ENCODE data around the gene SMTNL2. TPM values are rescaled to one million over a fixed set of nuclear protein-coding genes. Genes with fewer than 3 reads are reported as not detected.

SMTNL2 gene
- total and polyA plus RNA-seq, 2 donors (not counting 1 experiment from before 2014, with no cell fraction given), result 0.17 to 0.99 TPM

DNA sequence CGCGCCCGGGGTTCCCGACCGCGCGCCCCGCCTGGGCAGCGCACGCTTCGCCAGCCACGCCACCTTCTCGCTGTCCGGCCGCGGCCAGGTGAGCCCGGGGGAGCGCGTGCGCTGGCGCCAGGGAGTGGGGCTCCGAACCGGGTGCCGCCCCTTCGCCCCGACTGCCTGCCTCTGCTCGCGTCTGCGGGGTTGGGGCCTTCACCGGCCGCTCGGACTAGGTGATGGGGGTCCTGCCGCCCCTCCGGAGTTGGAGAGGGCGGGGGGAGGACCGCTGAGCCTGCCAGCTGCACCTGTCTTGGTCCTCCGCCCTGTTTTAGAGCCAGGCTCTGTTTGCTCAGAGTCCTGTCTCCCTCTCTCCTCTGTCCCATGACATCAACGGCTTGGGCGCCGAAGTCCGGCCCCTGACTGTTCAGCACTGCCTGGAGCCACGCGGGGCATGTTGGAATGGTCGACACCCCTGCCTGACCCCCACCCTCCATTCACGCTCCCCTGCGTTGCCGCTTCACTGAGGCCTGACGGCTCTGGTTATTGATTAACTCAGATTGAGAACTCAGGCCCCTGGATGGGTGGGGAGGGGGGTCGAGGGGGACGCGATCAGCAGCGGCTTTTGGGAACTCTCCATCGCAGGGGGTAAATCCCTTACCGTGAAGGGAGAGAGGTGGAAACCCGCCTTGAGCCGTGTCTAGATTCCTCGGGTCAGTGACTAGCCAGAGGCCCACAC lies 748 bp downstream of the SMTNL2 start:
- DNase-seq (ENCODE audit: low read depth in 2 of 2), result no peak

DNA sequence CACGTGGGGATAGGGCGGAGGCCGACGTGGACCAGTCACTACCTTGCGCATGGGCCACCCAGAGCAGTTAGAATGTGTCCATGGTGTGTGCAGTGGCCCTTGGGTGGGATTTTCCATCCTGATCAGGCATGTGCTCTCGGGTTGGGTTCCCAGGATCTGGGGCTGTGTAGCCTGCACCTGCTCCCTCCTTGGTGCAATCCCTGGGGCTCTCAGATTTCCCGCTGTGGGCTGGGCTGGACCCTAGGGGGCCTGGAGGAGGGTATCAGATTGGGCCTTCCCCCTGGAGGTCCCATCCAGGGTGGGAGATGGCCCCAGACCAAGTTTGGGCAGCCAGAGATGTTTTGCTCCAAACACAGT lies 1.3 kb downstream of the SMTNL2 start:
- Histone ChIP-seq H3K9me3 (ENCODE audit: control insufficient read depth, insufficient read depth, low read depth, low read length) (no peaks in the 10 kb centered on the region), H3K27ac (ENCODE audit: insufficient read depth, low read length) (no peak overlapping the region), H4K20me1 (ENCODE audit: control insufficient read depth, extremely low read depth, insufficient read depth, low read length) (no peaks in the 10 kb centered on the region), H3K27me3 (ENCODE audit: control insufficient read depth, insufficient read depth, low read length) (peaks cover 28% of the 10 kb centered on the region), H3K4me3 (replicated peaks in 1 of 4; ENCODE audit: control extremely low read depth in 1 of 4, insufficient read depth in 1 of 4, low read depth in 3 of 4, low read length in 4 of 4) (peak overlapping the region in 1 of 4 experiments; percentile 17), H3K4me2 (ENCODE audit: extremely low read depth, insufficient read depth, low read length) (no peak overlapping the region), H3K79me2 (ENCODE audit: control insufficient read depth, insufficient read depth, low read length) (no peaks in the 10 kb centered on the region), H3K9ac (ENCODE audit: insufficient read depth, low read length) (no peak overlapping the region), H3K36me3 (ENCODE audit: control insufficient read depth, insufficient read depth, low read length) (no peaks in the 10 kb centered on the region), H3K4me1 (ENCODE audit: control insufficient read depth, extremely low read depth, insufficient read depth, low read length) (no peaks in the 10 kb centered on the region), H2AFZ (ENCODE audit: low read length) (no peak overlapping the region)
- TF ChIP-seq EZH2 (IDR thresholded peaks at IDR 0.05; ENCODE audit: low read length, missing control alignments), result no peak
- TF ChIP-seq, protein P1, sequence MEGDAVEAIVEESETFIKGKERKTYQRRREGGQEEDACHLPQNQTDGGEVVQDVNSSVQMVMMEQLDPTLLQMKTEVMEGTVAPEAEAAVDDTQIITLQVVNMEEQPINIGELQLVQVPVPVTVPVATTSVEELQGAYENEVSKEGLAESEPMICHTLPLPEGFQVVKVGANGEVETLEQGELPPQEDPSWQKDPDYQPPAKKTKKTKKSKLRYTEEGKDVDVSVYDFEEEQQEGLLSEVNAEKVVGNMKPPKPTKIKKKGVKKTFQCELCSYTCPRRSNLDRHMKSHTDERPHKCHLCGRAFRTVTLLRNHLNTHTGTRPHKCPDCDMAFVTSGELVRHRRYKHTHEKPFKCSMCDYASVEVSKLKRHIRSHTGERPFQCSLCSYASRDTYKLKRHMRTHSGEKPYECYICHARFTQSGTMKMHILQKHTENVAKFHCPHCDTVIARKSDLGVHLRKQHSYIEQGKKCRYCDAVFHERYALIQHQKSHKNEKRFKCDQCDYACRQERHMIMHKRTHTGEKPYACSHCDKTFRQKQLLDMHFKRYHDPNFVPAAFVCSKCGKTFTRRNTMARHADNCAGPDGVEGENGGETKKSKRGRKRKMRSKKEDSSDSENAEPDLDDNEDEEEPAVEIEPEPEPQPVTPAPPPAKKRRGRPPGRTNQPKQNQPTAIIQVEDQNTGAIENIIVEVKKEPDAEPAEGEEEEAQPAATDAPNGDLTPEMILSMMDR (conservative IDR thresholded peaks at IDR 0.05 in 1 of 2, IDR thresholded peaks at IDR 0.05 in 1 of 2; ENCODE audit: low read depth in 1 of 2, low read length in 2 of 2), result no peak
- no peak for DNase-seq (ENCODE audit: low read depth in 2 of 2)

More for the DNA sequence above, 748 bp downstream of the SMTNL2 start:
- Histone ChIP-seq H3K36me3 (ENCODE audit: control insufficient read depth, insufficient read depth, low read length) (no peaks in the 10 kb centered on the region), H3K9ac (ENCODE audit: insufficient read depth, low read length) (no peak overlapping the region), H3K27ac (ENCODE audit: insufficient read depth, low read length) (no peak overlapping the region), H4K20me1 (ENCODE audit: control insufficient read depth, extremely low read depth, insufficient read depth, low read length) (no peaks in the 10 kb centered on the region), H3K4me1 (ENCODE audit: control insufficient read depth, extremely low read depth, insufficient read depth, low read length) (no peaks in the 10 kb centered on the region), H2AFZ (ENCODE audit: low read length) (no peak overlapping the region), H3K9me3 (ENCODE audit: control insufficient read depth, insufficient read depth, low read depth, low read length) (no peaks in the 10 kb centered on the region), H3K4me3 (replicated peaks in 1 of 4; ENCODE audit: control extremely low read depth in 1 of 4, insufficient read depth in 1 of 4, low read depth in 3 of 4, low read length in 4 of 4) (peak overlapping the region in 1 of 4 experiments; percentile 34), H3K4me2 (ENCODE audit: extremely low read depth, insufficient read depth, low read length) (no peak overlapping the region), H3K79me2 (ENCODE audit: control insufficient read depth, insufficient read depth, low read length) (no peaks in the 10 kb centered on the region), H3K27me3 (ENCODE audit: control insufficient read depth, insufficient read depth, low read length) (peaks cover 28% of the 10 kb centered on the region)
- TF ChIP-seq, protein P1 (conservative IDR thresholded peaks at IDR 0.05 in 1 of 2, IDR thresholded peaks at IDR 0.05 in 1 of 2; ENCODE audit: low read depth in 1 of 2, low read length in 2 of 2), result no peak
- TF ChIP-seq EZH2 (IDR thresholded peaks at IDR 0.05; ENCODE audit: low read length, missing control alignments), result no peak

GRCh38 chr17:4586043-4586442 lies 1.7 kb downstream of the SMTNL2 start:
- H3K4me2 ChIP-seq (ENCODE audit: extremely low read depth, insufficient read depth, low read length), result no peak overlapping the region

More at GRCh38 chr17:4586043-4586442, 1.7 kb downstream of the SMTNL2 start:
- H3K4me1 ChIP-seq (ENCODE audit: control insufficient read depth, extremely low read depth, insufficient read depth, low read length), result no peaks in the 10 kb centered on the region
- H3K79me2 ChIP-seq (ENCODE audit: control insufficient read depth, insufficient read depth, low read length), result no peaks in the 10 kb centered on the region
- peaks cover 28% of the 10 kb centered on the region for H3K27me3 ChIP-seq (ENCODE audit: control insufficient read depth, insufficient read depth, low read length)
- H2AFZ ChIP-seq (ENCODE audit: low read length), result no peak overlapping the region
- no peak overlapping the region for H3K9ac ChIP-seq (ENCODE audit: insufficient read depth, low read length)
- H3K27ac ChIP-seq (ENCODE audit: insufficient read depth, low read length), result no peak overlapping the region
- H4K20me1 ChIP-seq (ENCODE audit: control insufficient read depth, extremely low read depth, insufficient read depth, low read length), result no peaks in the 10 kb centered on the region
- no peaks in the 10 kb centered on the region for H3K9me3 ChIP-seq (ENCODE audit: control insufficient read depth, insufficient read depth, low read depth, low read length)
- H3K36me3 ChIP-seq (ENCODE audit: control insufficient read depth, insufficient read depth, low read length), result no peaks in the 10 kb centered on the region
- H3K4me3 ChIP-seq (replicated peaks in 1 of 4; ENCODE audit: control extremely low read depth in 1 of 4, insufficient read depth in 1 of 4, low read depth in 3 of 4, low read length in 4 of 4), result no peak overlapping the region
- no peak for DNase-seq (ENCODE audit: low read depth in 2 of 2)
- TF ChIP-seq, protein P1 (conservative IDR thresholded peaks at IDR 0.05 in 1 of 2, IDR thresholded peaks at IDR 0.05 in 1 of 2; ENCODE audit: low read depth in 1 of 2, low read length in 2 of 2), result no peak
- no peak for TF ChIP-seq EZH2 (IDR thresholded peaks at IDR 0.05; ENCODE audit: low read length, missing control alignments)
